LNCaP clone FGC (cell line): ENCODE data around the gene TP53TG5.

Experiments used
- DNase-seq: peaks from one replicate; pipeline ENCODE4 v3.0.0-alpha.2; 2011; ENCODE audit warnings: low read depth
- H3K4me3 ChIP-seq: 2 replicates; pipeline ENCODE4 v1.5.1; 2011; ENCODE audit warnings: mild to moderate bottlenecking, low read depth, low read length, control low read depth
- TF ChIP-seq, protein P1 (sequence below): IDR thresholded peaks from 2 replicates; pipeline ENCODE4 v1.5.1; 2012; ENCODE audit warnings: mild to moderate bottlenecking; ENCODE audit not compliant: control insufficient read depth, insufficient read depth; ENCODE audit errors: extremely low read depth

The TP53TG5 gene

GRCh38 chr20:45373353-45374100 lies 4.6 kb downstream of the TP53TG5 start:
- DNase-seq, result peak; percentile 38
- no peak overlapping the region for H3K4me3 ChIP-seq
- TF ChIP-seq, protein P1, sequence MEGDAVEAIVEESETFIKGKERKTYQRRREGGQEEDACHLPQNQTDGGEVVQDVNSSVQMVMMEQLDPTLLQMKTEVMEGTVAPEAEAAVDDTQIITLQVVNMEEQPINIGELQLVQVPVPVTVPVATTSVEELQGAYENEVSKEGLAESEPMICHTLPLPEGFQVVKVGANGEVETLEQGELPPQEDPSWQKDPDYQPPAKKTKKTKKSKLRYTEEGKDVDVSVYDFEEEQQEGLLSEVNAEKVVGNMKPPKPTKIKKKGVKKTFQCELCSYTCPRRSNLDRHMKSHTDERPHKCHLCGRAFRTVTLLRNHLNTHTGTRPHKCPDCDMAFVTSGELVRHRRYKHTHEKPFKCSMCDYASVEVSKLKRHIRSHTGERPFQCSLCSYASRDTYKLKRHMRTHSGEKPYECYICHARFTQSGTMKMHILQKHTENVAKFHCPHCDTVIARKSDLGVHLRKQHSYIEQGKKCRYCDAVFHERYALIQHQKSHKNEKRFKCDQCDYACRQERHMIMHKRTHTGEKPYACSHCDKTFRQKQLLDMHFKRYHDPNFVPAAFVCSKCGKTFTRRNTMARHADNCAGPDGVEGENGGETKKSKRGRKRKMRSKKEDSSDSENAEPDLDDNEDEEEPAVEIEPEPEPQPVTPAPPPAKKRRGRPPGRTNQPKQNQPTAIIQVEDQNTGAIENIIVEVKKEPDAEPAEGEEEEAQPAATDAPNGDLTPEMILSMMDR, result peak; percentile 87

GRCh38 chr20:45372646-45373352 lies 5.3 kb downstream of the TP53TG5 start:
- TF ChIP-seq, protein P1, result no peak
- DNase-seq, result no peak
- H3K4me3 ChIP-seq, result no peak overlapping the region

DNA sequence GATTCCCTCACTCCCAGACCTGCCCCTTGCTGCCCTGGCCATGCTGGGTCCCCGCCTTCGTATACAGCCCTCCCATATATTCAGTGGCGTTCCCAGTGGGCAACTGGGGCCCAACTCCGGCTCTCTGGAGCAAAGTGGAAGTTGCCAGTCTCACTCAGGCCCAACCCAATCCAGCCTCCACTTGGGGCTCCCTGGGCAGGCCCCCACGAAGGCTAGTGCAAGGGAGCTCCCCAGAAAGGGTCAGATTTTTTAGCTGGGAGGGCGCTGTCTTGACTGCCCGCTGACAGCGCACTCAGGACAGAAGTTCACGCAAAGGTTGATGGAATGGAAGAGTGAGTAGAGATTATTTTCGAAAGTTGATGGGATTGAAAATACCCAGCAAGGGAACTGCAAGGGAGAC lies 5.9 kb downstream of the TP53TG5 start:
- no peak for DNase-seq
- H3K4me3 ChIP-seq, result no peak overlapping the region
- TF ChIP-seq, protein P1, result no peak

GRCh38 chr20:45370571-45371160 lies 7.5 kb downstream of the TP53TG5 start:
- TF ChIP-seq, protein P1, result no peak
- H3K4me3 ChIP-seq, result no peak overlapping the region
- DNase-seq, result no peak

DNA sequence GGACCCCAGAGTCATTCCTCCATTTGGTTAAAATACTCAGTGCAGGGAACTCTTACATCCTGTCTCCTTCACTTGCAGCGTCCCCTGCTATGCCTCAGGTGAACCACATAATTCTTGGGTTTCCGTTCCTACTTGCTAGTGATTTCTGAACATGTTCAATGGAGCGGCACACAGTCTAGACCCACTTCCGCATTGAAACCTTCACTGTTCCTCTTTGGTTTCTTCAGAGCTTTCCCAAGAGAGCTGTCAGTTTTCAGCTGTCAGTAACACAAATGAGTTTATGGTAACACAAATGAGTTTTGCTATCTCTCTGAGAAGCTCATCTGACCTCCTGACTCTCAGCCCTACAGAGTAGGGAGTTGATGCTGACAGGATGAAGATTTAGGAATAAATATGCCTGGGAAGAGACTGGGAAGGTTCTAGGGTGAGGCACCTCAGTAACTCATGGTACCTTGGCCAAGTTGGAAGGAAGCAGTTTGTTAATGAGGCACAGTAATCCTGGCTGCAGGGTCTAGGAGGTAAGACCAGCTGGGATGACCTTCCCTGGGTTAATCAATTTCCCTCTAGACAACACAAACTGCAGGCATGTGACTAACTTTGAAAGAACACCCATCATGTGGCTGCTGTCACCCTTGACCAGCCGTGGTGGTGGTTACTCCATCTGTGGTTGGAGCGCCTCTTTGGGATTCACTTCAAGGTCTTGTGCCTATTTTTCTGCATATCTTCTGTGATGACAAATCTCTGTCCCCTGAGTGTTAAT lies 9.7 kb downstream of the TP53TG5 start:
- no peak for DNase-seq
- H3K4me3 ChIP-seq, result no peak overlapping the region
- TF ChIP-seq, protein P1, result no peak

- no peak for DNase-seq
- TF ChIP-seq, protein P1, result no peak
- H3K4me3 ChIP-seq, result no peak overlapping the region
These were observed 11.0 kb downstream of the TP53TG5 start for GRCh38 chr20:45367126-45367525.
